WTC11 (cell line): ENCODE results near the gene RAB8B. TPM values are rescaled to one million over a fixed set of nuclear protein-coding genes. Genes with fewer than 3 reads are reported as not detected.

Experiments
- ATAC-seq: fragments of 200-7000 bp; cut with Tn5 transposase; 2 replicates; pipeline ENCODE4 v1.10.0; 2021; ENCODE audit warnings: mild to moderate bottlenecking, moderate library complexity
- CTCF ChIA-PET: fragments of 300-600 bp; sonication (Branson Sonifier 250); formaldehyde crosslinking; loops from one replicate; lab custom pipeline; 2021; ENCODE audit warnings: antibody characterized with exemption; lab: Charles Lee
- POLR2A ChIA-PET: fragments of 350-600 bp; sonication (Branson Sonifier 250); formaldehyde crosslinking; loops from one replicate; lab custom pipeline; 2021; ENCODE audit warnings: antibody characterized with exemption; lab: Charles Lee
- DNase-seq: peaks from one replicate; pipeline ENCODE4 v3.0.0; 2021; ENCODE audit warnings: low spot score
- H3K27ac Mint-ChIP-seq: 2 replicates; pipeline ENCODE4 v1.8.0; 2021; ENCODE audit warnings: mixed read lengths
- H3K27me3 Mint-ChIP-seq: 2 replicates; pipeline ENCODE4 v1.8.0; 2021; ENCODE audit warnings: low read depth, mild to moderate bottlenecking, moderate library complexity, mixed read lengths
- H3K36me3 Mint-ChIP-seq: 2 replicates; pipeline ENCODE4 v1.8.0; 2021; ENCODE audit warnings: mixed read lengths
- H3K4me1 Mint-ChIP-seq: 2 replicates; pipeline ENCODE4 v1.8.0; 2022; ENCODE audit warnings: mixed read lengths
- H3K4me3 Mint-ChIP-seq: 2 replicates; pipeline ENCODE4 v1.8.0; 2021; ENCODE audit warnings: mild to moderate bottlenecking, moderate library complexity, mixed read lengths
- H3K9me3 Mint-ChIP-seq: 2 replicates; pipeline ENCODE4 v1.8.0; 2021; ENCODE audit warnings: mixed read lengths
- CREB1 ChIP-seq: sonication (generic); formaldehyde crosslinking; IDR thresholded peaks from 2 replicates; pipeline ENCODE4 v1.8.0; 2023; ENCODE audit warnings: mild to moderate bottlenecking, missing genetic modification reagents
- ESRRA ChIP-seq: sonication (generic); formaldehyde crosslinking; IDR thresholded peaks from 2 replicates; pipeline ENCODE4 v1.8.1; 2022; ENCODE audit warnings: mild to moderate bottlenecking, missing genetic modification reagents, borderline replicate concordance
- ETV6 ChIP-seq: sonication (generic); formaldehyde crosslinking; IDR thresholded peaks from 2 replicates; pipeline ENCODE4 v1.8.1; 2022; ENCODE audit warnings: mild to moderate bottlenecking, missing genetic modification reagents
- FOXJ3 ChIP-seq: sonication (generic); formaldehyde crosslinking; IDR thresholded peaks from 2 replicates; pipeline ENCODE4 v1.9.0; 2021; ENCODE audit warnings: missing genetic modification reagents, mild to moderate bottlenecking, borderline replicate concordance
- GRHL2 ChIP-seq: fragments of 250-450 bp; sonication (Bioruptor Pico); IDR thresholded peaks from 2 replicates; pipeline ENCODE4 v1.8.0; 2022; ENCODE audit warnings: mild to moderate bottlenecking, moderate library complexity; ENCODE audit not compliant: insufficient replicate concordance, severe bottlenecking
- IRF2 ChIP-seq: sonication (generic); formaldehyde crosslinking; IDR thresholded peaks from 2 replicates; pipeline ENCODE4 v1.8.0; 2022; ENCODE audit warnings: low read depth, missing genetic modification reagents, borderline replicate concordance
- NR3C1 ChIP-seq: sonication (generic); formaldehyde crosslinking; conservative IDR thresholded peaks from 2 replicates; pipeline ENCODE4 v1.8.1; 2023; ENCODE audit warnings: low read depth, mild to moderate bottlenecking, missing genetic modification reagents
- SMAD3 ChIP-seq: sonication (generic); formaldehyde crosslinking; IDR thresholded peaks from 2 replicates; pipeline ENCODE4 v1.8.0; 2022; ENCODE audit warnings: missing genetic modification reagents, mild to moderate bottlenecking, borderline replicate concordance
- SP1 ChIP-seq: sonication (generic); formaldehyde crosslinking; conservative IDR thresholded peaks from 2 replicates; pipeline ENCODE4 v1.8.1; 2022; ENCODE audit warnings: missing genetic modification reagents
- TCF7 ChIP-seq: sonication (generic); formaldehyde crosslinking; IDR thresholded peaks from 2 replicates; pipeline ENCODE4 v1.8.0; 2022; ENCODE audit warnings: mild to moderate bottlenecking, low read depth, missing genetic modification reagents, moderate library complexity
- TP53 ChIP-seq: sonication (generic); formaldehyde crosslinking; IDR thresholded peaks from 2 replicates; pipeline ENCODE4 v1.8.1; 2023; ENCODE audit warnings: mild to moderate bottlenecking, missing genetic modification reagents
- ZNF121 ChIP-seq: sonication (generic); formaldehyde crosslinking; IDR thresholded peaks from 2 replicates; pipeline ENCODE4 v1.8.0; 2023; ENCODE audit warnings: missing genetic modification reagents
- ZNF232 ChIP-seq: sonication (generic); formaldehyde crosslinking; IDR thresholded peaks from 2 replicates; pipeline ENCODE4 v1.8.0; 2022; ENCODE audit warnings: mild to moderate bottlenecking, missing genetic modification reagents
- ZNF317 ChIP-seq: sonication (generic); formaldehyde crosslinking; IDR thresholded peaks from 2 replicates; pipeline ENCODE4 v1.8.1; 2023; ENCODE audit warnings: low read depth, mild to moderate bottlenecking, moderate library complexity, missing genetic modification reagents, borderline replicate concordance
- ZNF396 ChIP-seq: fragments of 250-450 bp; sonication (Bioruptor Pico); IDR thresholded peaks from 2 replicates; pipeline ENCODE4 v1.8.0; 2021; ENCODE audit warnings: mild to moderate bottlenecking, moderate library complexity, borderline replicate concordance
- ZNF423 ChIP-seq: fragments of 250-450 bp; sonication (Bioruptor Pico); IDR thresholded peaks from 2 replicates; pipeline ENCODE4 v2.1.2; 2022; ENCODE audit warnings: mild to moderate bottlenecking, moderate library complexity
- ZNF671 ChIP-seq: fragments of 250-450 bp; sonication (Bioruptor Pico); IDR thresholded peaks from 2 replicates; pipeline ENCODE4 v1.8.0; 2021; ENCODE audit warnings: mild to moderate bottlenecking
- total RNA-seq: library from RNA; stranded (reverse); gene quantifications from 3 replicates; pipeline ENCODE4 v1.2.3, GENCODE V29; 2021
- TF ChIP-seq, protein P1 (sequence below): sonication (generic); formaldehyde crosslinking; IDR thresholded peaks from 2 replicates; pipeline ENCODE4 v1.8.1; 2022; ENCODE audit warnings: mild to moderate bottlenecking, moderate library complexity, missing genetic modification reagents
- TF ChIP-seq, protein P2 (sequence below): sonication (generic); formaldehyde crosslinking; IDR thresholded peaks from 2 replicates; pipeline ENCODE4 v1.8.1; 2023; ENCODE audit warnings: mild to moderate bottlenecking, missing genetic modification reagents, moderate library complexity
- TF ChIP-seq, protein P3 (sequence below): sonication (generic); formaldehyde crosslinking; IDR thresholded peaks from 2 replicates; pipeline ENCODE4 v1.8.0; 2023; ENCODE audit warnings: missing genetic modification reagents
- TF ChIP-seq, protein P4 (sequence below): sonication (generic); formaldehyde crosslinking; IDR thresholded peaks from 2 replicates; pipeline ENCODE4 v1.8.0; 2022; ENCODE audit warnings: mild to moderate bottlenecking, missing genetic modification reagents
- TF ChIP-seq, protein P5 (sequence below): sonication (generic); formaldehyde crosslinking; IDR thresholded peaks from 2 replicates; pipeline ENCODE4 v1.8.1; 2023; ENCODE audit warnings: mild to moderate bottlenecking, missing genetic modification reagents
- TF ChIP-seq, protein P6 (sequence below): sonication (generic); formaldehyde crosslinking; IDR thresholded peaks from 2 replicates; pipeline ENCODE4 v1.8.1; 2023; ENCODE audit warnings: mild to moderate bottlenecking, missing genetic modification reagents, moderate library complexity
- TF ChIP-seq, protein P7 (sequence below): sonication (generic); formaldehyde crosslinking; IDR thresholded peaks from 2 replicates; pipeline ENCODE4 v1.8.0; 2022; ENCODE audit warnings: mild to moderate bottlenecking, missing genetic modification reagents
- TF ChIP-seq, protein P8 (sequence below): sonication (generic); formaldehyde crosslinking; IDR thresholded peaks from 2 replicates; pipeline ENCODE4 v1.8.0; 2022; ENCODE audit warnings: mild to moderate bottlenecking, missing genetic modification reagents
- TF ChIP-seq, protein P9 (sequence below): sonication (generic); formaldehyde crosslinking; IDR thresholded peaks from 2 replicates; pipeline ENCODE4 v1.8.1; 2023; ENCODE audit warnings: mild to moderate bottlenecking, missing genetic modification reagents
- TF ChIP-seq, protein P10 (sequence below): fragments of 250-450 bp; sonication (Bioruptor Pico); IDR thresholded peaks from 2 replicates; pipeline ENCODE4 v1.9.0; 2021; ENCODE audit warnings: mild to moderate bottlenecking

RAB8B gene
- total RNA-seq, 1 experiment from 2014 or later: 32.5 TPM

DNA sequence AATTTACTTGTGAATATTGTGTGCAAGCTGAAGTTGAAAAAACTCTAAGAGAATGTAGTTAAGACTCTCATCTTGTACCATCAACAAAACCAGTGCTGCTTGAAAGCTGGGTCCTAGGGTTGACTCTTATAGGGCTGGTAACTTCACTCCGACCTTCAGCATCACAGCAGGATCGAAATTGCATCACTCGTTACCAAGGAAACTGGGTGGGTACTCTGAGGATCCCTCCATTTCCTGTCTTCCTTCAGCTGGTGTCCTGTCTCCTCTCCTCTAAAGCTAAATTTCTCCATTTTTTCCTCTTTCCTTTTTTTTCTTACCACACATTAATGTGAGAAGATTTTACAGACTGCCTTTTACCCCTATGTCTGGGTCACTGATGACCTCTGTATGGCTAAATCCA is 85.0 kb downstream of the RAB8B start:
- TF ChIP-seq, protein P1, sequence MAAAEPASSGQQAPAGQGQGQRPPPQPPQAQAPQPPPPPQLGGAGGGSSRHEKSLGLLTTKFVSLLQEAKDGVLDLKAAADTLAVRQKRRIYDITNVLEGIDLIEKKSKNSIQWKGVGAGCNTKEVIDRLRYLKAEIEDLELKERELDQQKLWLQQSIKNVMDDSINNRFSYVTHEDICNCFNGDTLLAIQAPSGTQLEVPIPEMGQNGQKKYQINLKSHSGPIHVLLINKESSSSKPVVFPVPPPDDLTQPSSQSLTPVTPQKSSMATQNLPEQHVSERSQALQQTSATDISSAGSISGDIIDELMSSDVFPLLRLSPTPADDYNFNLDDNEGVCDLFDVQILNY: no peak
- no peak for TF ChIP-seq GRHL2 (CRISPR knock-in tag)
- TF ChIP-seq, protein P2, sequence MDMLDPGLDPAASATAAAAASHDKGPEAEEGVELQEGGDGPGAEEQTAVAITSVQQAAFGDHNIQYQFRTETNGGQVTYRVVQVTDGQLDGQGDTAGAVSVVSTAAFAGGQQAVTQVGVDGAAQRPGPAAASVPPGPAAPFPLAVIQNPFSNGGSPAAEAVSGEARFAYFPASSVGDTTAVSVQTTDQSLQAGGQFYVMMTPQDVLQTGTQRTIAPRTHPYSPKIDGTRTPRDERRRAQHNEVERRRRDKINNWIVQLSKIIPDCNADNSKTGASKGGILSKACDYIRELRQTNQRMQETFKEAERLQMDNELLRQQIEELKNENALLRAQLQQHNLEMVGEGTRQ (CRISPR knock-in tag): no peak
- no peak for TF ChIP-seq ZNF232 (CRISPR knock-in tag)
- TF ChIP-seq ZNF121 (CRISPR knock-in tag): no peak
- TF ChIP-seq, protein P3, sequence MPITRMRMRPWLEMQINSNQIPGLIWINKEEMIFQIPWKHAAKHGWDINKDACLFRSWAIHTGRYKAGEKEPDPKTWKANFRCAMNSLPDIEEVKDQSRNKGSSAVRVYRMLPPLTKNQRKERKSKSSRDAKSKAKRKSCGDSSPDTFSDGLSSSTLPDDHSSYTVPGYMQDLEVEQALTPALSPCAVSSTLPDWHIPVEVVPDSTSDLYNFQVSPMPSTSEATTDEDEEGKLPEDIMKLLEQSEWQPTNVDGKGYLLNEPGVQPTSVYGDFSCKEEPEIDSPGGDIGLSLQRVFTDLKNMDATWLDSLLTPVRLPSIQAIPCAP (CRISPR knock-in tag): no peak
- TF ChIP-seq, protein P4, sequence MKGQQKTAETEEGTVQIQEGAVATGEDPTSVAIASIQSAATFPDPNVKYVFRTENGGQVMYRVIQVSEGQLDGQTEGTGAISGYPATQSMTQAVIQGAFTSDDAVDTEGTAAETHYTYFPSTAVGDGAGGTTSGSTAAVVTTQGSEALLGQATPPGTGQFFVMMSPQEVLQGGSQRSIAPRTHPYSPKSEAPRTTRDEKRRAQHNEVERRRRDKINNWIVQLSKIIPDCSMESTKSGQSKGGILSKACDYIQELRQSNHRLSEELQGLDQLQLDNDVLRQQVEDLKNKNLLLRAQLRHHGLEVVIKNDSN (CRISPR knock-in tag): no peak
- TF ChIP-seq, protein P5, sequence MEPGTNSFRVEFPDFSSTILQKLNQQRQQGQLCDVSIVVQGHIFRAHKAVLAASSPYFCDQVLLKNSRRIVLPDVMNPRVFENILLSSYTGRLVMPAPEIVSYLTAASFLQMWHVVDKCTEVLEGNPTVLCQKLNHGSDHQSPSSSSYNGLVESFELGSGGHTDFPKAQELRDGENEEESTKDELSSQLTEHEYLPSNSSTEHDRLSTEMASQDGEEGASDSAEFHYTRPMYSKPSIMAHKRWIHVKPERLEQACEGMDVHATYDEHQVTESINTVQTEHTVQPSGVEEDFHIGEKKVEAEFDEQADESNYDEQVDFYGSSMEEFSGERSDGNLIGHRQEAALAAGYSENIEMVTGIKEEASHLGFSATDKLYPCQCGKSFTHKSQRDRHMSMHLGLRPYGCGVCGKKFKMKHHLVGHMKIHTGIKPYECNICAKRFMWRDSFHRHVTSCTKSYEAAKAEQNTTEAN: no peak
- TF ChIP-seq, protein P6, sequence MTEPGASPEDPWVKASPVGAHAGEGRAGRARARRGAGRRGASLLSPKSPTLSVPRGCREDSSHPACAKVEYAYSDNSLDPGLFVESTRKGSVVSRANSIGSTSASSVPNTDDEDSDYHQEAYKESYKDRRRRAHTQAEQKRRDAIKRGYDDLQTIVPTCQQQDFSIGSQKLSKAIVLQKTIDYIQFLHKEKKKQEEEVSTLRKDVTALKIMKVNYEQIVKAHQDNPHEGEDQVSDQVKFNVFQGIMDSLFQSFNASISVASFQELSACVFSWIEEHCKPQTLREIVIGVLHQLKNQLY (CRISPR knock-in tag): no peak
- TF ChIP-seq ETV6 (CRISPR knock-in tag): no peak
- TF ChIP-seq, protein P7, sequence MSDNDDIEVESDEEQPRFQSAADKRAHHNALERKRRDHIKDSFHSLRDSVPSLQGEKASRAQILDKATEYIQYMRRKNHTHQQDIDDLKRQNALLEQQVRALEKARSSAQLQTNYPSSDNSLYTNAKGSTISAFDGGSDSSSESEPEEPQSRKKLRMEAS (CRISPR knock-in tag): no peak
- no peak for TF ChIP-seq ZNF671 (CRISPR knock-in tag)
- no peak for TF ChIP-seq ZNF423
- no peak for TF ChIP-seq TP53 (CRISPR knock-in tag)
- no peak for TF ChIP-seq TCF7
- TF ChIP-seq, protein P8, sequence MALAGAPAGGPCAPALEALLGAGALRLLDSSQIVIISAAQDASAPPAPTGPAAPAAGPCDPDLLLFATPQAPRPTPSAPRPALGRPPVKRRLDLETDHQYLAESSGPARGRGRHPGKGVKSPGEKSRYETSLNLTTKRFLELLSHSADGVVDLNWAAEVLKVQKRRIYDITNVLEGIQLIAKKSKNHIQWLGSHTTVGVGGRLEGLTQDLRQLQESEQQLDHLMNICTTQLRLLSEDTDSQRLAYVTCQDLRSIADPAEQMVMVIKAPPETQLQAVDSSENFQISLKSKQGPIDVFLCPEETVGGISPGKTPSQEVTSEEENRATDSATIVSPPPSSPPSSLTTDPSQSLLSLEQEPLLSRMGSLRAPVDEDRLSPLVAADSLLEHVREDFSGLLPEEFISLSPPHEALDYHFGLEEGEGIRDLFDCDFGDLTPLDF (CRISPR knock-in tag): no peak
- no peak for TF ChIP-seq ESRRA (CRISPR knock-in tag)
- no peak for TF ChIP-seq ZNF317
- Mint-ChIP-seq H3K4me3 (no peak overlapping the region), H3K27me3 (peaks cover 4% of the 10 kb centered on the region), H3K27ac (no peak overlapping the region), H3K4me1 (peaks cover 34% of the 10 kb centered on the region), H3K36me3 (peaks cover 6% of the 10 kb centered on the region), H3K9me3 (peaks cover 7% of the 10 kb centered on the region)
- DNase-seq (peak; percentile 21), ATAC-seq (peak; percentile 15; the same call in 1 of the 2 replicates)
- CTCF ChIA-PET: no interaction called here
- POLR2A ChIA-PET: interaction anchor here (0.7 kb wide), 1 partner anchor 37 kb away, joined by 3 read pairs; no protein-coding TSS in a partner anchor

DNA sequence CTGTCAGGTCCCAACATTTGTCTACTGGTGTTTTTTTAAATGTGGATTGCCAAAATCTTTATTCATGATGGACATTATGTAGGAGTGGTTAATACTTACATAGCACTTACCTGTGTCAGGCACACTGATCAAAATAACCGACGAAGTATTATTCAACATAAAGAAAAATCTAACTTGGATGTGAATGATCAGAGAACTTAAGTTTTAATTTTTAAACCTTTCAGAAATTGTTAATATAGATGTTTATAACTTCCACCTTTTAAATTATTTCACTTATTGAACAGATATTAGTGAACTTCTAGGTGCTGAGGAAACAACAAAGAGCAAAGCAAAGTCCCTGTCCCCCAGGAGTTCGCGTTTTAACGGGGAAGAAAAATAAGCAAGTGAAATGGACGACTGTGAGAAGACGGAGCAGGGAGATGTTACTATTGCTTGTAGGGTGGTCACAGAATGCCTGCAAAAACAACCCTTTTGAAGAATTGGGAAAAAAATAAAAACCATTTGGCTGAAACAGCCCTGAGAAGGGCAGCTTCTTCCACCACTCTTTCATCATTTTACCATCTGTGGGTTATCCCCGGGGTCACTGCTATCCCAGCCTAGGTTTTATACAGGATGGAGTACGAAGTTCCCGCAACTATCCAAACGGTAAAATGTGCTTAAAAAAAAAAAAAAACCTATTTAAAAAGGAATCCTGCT is 87.1 kb downstream of the RAB8B start:
- DNase-seq: no peak
- ChIA-PET POLR2A (interaction anchor here (0.7 to 0.8 kb wide), 4 partner anchors 8 to 66 kb away, joined by 3 to 7 read pairs (median 4); no protein-coding TSS in a partner anchor), CTCF (interaction anchor here (0.6 to 1.1 kb wide), 2 partner anchors 229 to 318 kb away, joined by 3 to 7 read pairs; no protein-coding TSS in a partner anchor)
- ATAC-seq: peak; percentile 3; the same call in 1 of the 2 replicates
- Mint-ChIP-seq H3K36me3 (peaks cover 10% of the 10 kb centered on the region), H3K9me3 (peaks cover 7% of the 10 kb centered on the region), H3K27ac (peak overlapping the region; percentile 89), H3K4me1 (peaks cover 34% of the 10 kb centered on the region), H3K4me3 (peak overlapping the region; percentile 85), H3K27me3 (peaks cover 4% of the 10 kb centered on the region)
- TF ChIP-seq SP1 (CRISPR knock-in tag) (no peak), FOXJ3 (CRISPR knock-in tag) (no peak), NR3C1 (CRISPR knock-in tag) (no peak), ZNF396 (no peak), SMAD3 (no peak), CREB1 (no peak), IRF2 (CRISPR knock-in tag) (no peak)
- TF ChIP-seq, protein P9, sequence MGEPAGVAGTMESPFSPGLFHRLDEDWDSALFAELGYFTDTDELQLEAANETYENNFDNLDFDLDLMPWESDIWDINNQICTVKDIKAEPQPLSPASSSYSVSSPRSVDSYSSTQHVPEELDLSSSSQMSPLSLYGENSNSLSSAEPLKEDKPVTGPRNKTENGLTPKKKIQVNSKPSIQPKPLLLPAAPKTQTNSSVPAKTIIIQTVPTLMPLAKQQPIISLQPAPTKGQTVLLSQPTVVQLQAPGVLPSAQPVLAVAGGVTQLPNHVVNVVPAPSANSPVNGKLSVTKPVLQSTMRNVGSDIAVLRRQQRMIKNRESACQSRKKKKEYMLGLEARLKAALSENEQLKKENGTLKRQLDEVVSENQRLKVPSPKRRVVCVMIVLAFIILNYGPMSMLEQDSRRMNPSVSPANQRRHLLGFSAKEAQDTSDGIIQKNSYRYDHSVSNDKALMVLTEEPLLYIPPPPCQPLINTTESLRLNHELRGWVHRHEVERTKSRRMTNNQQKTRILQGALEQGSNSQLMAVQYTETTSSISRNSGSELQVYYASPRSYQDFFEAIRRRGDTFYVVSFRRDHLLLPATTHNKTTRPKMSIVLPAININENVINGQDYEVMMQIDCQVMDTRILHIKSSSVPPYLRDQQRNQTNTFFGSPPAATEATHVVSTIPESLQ: no peak
- TF ChIP-seq, protein P10, sequence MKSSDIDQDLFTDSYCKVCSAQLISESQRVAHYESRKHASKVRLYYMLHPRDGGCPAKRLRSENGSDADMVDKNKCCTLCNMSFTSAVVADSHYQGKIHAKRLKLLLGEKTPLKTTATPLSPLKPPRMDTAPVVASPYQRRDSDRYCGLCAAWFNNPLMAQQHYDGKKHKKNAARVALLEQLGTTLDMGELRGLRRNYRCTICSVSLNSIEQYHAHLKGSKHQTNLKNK (CRISPR knock-in tag): no peak
